IMR-90 (cell line): ENCODE results near the gene DPYSL3. TPM values are rescaled to one million over a fixed set of nuclear protein-coding genes. Genes with fewer than 3 reads are reported as not detected.

Source experiments
- ATAC-seq: fragments of 200-7000 bp; cut with Tn5 transposase; 2 replicates; pipeline ENCODE4 v1.9.1; 2020; ENCODE audit warnings: low read depth, mild to moderate bottlenecking, moderate library complexity
- BruUV-seq: library from RNA; stranded (reverse); fragments of 400-500 nt; replicated peaks from 2 replicates; lab custom pipeline; 2021; lab: Mats Ljungman, UMichigan
- CTCF ChIA-PET: fragments of 300-600 bp; formaldehyde crosslinking; extraction: SDS; loops from one replicate; lab custom pipeline; 2021; ENCODE audit warnings: antibody characterized with exemption; lab: Yijun Ruan, JAX
- POLR2A ChIA-PET: fragments of 300-600 bp; sonication (Branson Sonifier 250); formaldehyde crosslinking; loops from one replicate; lab custom pipeline; 2022; ENCODE audit warnings: antibody characterized with exemption; ENCODE audit not compliant: unreplicated experiment; lab: Charles Lee
- DNase-seq: peaks from one replicate; pipeline ENCODE4 v3.0.0; 2013
- H2AFZ ChIP-seq: replicated peaks from 2 replicates; pipeline ENCODE3; 2013; ENCODE audit warnings: low read length, mild to moderate bottlenecking; ENCODE audit not compliant: poor library complexity
- H2AK5ac ChIP-seq: 2 replicates; pipeline ENCODE4 v1.6.1; 2013; ENCODE audit warnings: low read depth, low read length, inconsistent platforms
- H2AK9ac ChIP-seq: replicated peaks from 2 replicates; pipeline ENCODE3; 2013; ENCODE audit warnings: mild to moderate bottlenecking, low read depth, low read length, moderate library complexity; ENCODE audit not compliant: poor library complexity
- H2BK120ac ChIP-seq: 2 replicates; pipeline ENCODE4 v1.6.1; 2013; ENCODE audit warnings: low read depth, low read length, inconsistent platforms
- H2BK15ac ChIP-seq: 3 replicates; pipeline ENCODE4 v1.6.1; 2013; ENCODE audit warnings: low read depth, low read length, inconsistent platforms
- H2BK20ac ChIP-seq: 2 replicates; pipeline ENCODE4 v1.6.1; 2013; ENCODE audit warnings: low read depth, mild to moderate bottlenecking, inconsistent platforms, low read length, moderate library complexity
- H2BK5ac ChIP-seq: 2 replicates; pipeline ENCODE4 v1.6.1; 2013; ENCODE audit warnings: mild to moderate bottlenecking, low read depth, low read length, inconsistent platforms; ENCODE audit not compliant: poor library complexity, severe bottlenecking
- H3K14ac ChIP-seq: replicated peaks from 2 replicates; pipeline ENCODE4 v1.6.1; 2013; ENCODE audit warnings: low read depth, low read length, inconsistent platforms
- H3K18ac ChIP-seq: 2 replicates; pipeline ENCODE4 v1.6.1; 2013; ENCODE audit warnings: low read depth, low read length, control low read depth
- H3K23ac ChIP-seq: 2 replicates; pipeline ENCODE4 v1.6.1; 2013; ENCODE audit warnings: low read depth, low read length, inconsistent platforms
- H3K27ac ChIP-seq: 2 replicates; pipeline ENCODE4 v1.5.1; 2013; ENCODE audit warnings: mild to moderate bottlenecking, control low read depth, low read length; ENCODE audit not compliant: insufficient read depth
- H3K27me3 ChIP-seq: 2 replicates; pipeline ENCODE4 v1.6.1; 2013; ENCODE audit warnings: low read length; ENCODE audit not compliant: control insufficient read depth, insufficient read depth
- H3K36me3 ChIP-seq: 2 replicates; pipeline ENCODE4 v1.6.1; 2013; ENCODE audit warnings: low read length, mixed read lengths; ENCODE audit not compliant: control insufficient read depth, insufficient read depth
- H3K4ac ChIP-seq: 2 replicates; pipeline ENCODE4 v1.6.1; 2013; ENCODE audit warnings: low read depth, low read length, inconsistent platforms
- H3K4me1 ChIP-seq: 2 replicates; pipeline ENCODE4 v1.6.1; 2013; ENCODE audit warnings: low read length, mixed read lengths; ENCODE audit not compliant: control insufficient read depth, insufficient read depth
- H3K4me2 ChIP-seq: 2 replicates; pipeline ENCODE4 v1.6.1; 2013; ENCODE audit warnings: low read depth, mild to moderate bottlenecking, control low read depth, low read length, moderate library complexity
- H3K4me3 ChIP-seq: 2 replicates; pipeline ENCODE4 v1.5.1; 2013; ENCODE audit warnings: low read depth, mild to moderate bottlenecking, control low read depth, low read length, moderate library complexity; ENCODE audit not compliant: insufficient read depth
- H3K56ac ChIP-seq: 2 replicates; pipeline ENCODE4 v1.6.1; 2013; ENCODE audit warnings: low read length, inconsistent platforms; ENCODE audit not compliant: insufficient read depth; ENCODE audit errors: extremely low read depth
- H3K79me1 ChIP-seq, 2 experiments: 2 replicates each; pipeline ENCODE4 v1.6.1; 2013; ENCODE audit warnings: low read length in 2 of 2, inconsistent platforms in 1 of 2, low read depth in 1 of 2
- H3K9ac ChIP-seq: 2 replicates; pipeline ENCODE4 v1.6.1; 2013; ENCODE audit warnings: low read depth, low read length, control low read depth
- H3K9me1 ChIP-seq: 2 replicates; pipeline ENCODE4 v1.6.1; 2013; ENCODE audit warnings: low read length, inconsistent platforms; ENCODE audit not compliant: insufficient read depth
- H3K9me3 ChIP-seq: 2 replicates; pipeline ENCODE4 v1.6.1; 2013; ENCODE audit warnings: low read length; ENCODE audit not compliant: control insufficient read depth, insufficient read depth
- H4K20me1 ChIP-seq: 2 replicates; pipeline ENCODE4 v1.6.1; 2013; ENCODE audit warnings: low read length, inconsistent platforms; ENCODE audit not compliant: insufficient read depth
- H4K5ac ChIP-seq: 2 replicates; pipeline ENCODE4 v1.6.1; 2013; ENCODE audit warnings: mild to moderate bottlenecking, low read depth, low read length, control low read depth
- H4K8ac ChIP-seq, 2 experiments: 2 replicates each; pipeline ENCODE4 v1.6.1; 2013; ENCODE audit warnings: low read depth in 2 of 2, low read length in 2 of 2, control low read depth in 1 of 2, inconsistent platforms in 1 of 2
- H4K91ac ChIP-seq: 2 replicates; pipeline ENCODE4 v1.6.1; 2013; ENCODE audit warnings: low read depth, low read length, inconsistent platforms; ENCODE audit not compliant: insufficient read depth
- BHLHE40 ChIP-seq: fragments of 150-350 bp; IDR thresholded peaks from 2 replicates; pipeline ENCODE4 v1.6.1; 2016; ENCODE audit warnings: mild to moderate bottlenecking, low read depth, low read length
- CEBPB ChIP-seq: IDR thresholded peaks from 2 replicates; pipeline ENCODE4 v1.6.1; 2012; ENCODE audit warnings: low read depth, low read length, improper control_type of control experiment
- CHD1 ChIP-seq: IDR thresholded peaks from 2 replicates; pipeline ENCODE4 v1.6.1; 2012; ENCODE audit warnings: low read depth, low read length, improper control_type of control experiment
- CTCF ChIP-seq: conservative IDR thresholded peaks from 2 replicates; pipeline ENCODE4 v1.5.1; 2012; ENCODE audit warnings: mild to moderate bottlenecking, low read depth, low read length, improper control_type of control experiment
- ELK1 ChIP-seq: fragments of 150-350 bp; IDR thresholded peaks from 2 replicates; pipeline ENCODE4 v1.6.1; 2016; ENCODE audit warnings: low read depth, mild to moderate bottlenecking, low read length, moderate library complexity, borderline replicate concordance
- FOS ChIP-seq: fragments of 150-350 bp; IDR thresholded peaks from 2 replicates; pipeline ENCODE4 v1.6.1; 2016; ENCODE audit warnings: low read depth, low read length
- MAFK ChIP-seq: IDR thresholded peaks from 2 replicates; pipeline ENCODE4 v1.6.1; 2012; ENCODE audit warnings: low read depth, low read length, improper control_type of control experiment
- MAZ ChIP-seq: IDR thresholded peaks from 2 replicates; pipeline ENCODE4 v1.6.1; 2012; ENCODE audit warnings: low read depth, mild to moderate bottlenecking, low read length, improper control_type of control experiment, moderate library complexity, borderline replicate concordance
- MXI1 ChIP-seq: IDR thresholded peaks from 2 replicates; pipeline ENCODE4 v1.6.1; 2012; ENCODE audit warnings: low read depth, mild to moderate bottlenecking, low read length, moderate library complexity, borderline replicate concordance
- NFE2L2 ChIP-seq: fragments of 150-350 bp; IDR thresholded peaks from 2 replicates; pipeline ENCODE4 v1.6.1; 2016; ENCODE audit warnings: low read depth, mild to moderate bottlenecking, low read length
- POLR2A ChIP-seq: IDR thresholded peaks from 2 replicates; pipeline ENCODE4 v1.6.1; 2012; ENCODE audit warnings: mild to moderate bottlenecking, low read depth, low read length
- RAD21 ChIP-seq: IDR thresholded peaks from 2 replicates; pipeline ENCODE4 v1.6.1; 2012; ENCODE audit warnings: low read length, improper control_type of control experiment
- RCOR1 ChIP-seq: IDR thresholded peaks from 2 replicates; pipeline ENCODE4 v1.6.1; 2012; ENCODE audit warnings: mild to moderate bottlenecking, low read length, improper control_type of control experiment; ENCODE audit not compliant: insufficient replicate concordance
- RFX5 ChIP-seq: IDR thresholded peaks from 2 replicates; pipeline ENCODE4 v1.8.0; 2012; ENCODE audit warnings: low read depth, mild to moderate bottlenecking, low read length, moderate library complexity
- SMC3 ChIP-seq: fragments of 150-350 bp; IDR thresholded peaks from 2 replicates; pipeline ENCODE4 v1.6.1; 2016; ENCODE audit warnings: low read depth, mild to moderate bottlenecking, antibody characterized with exemption, low read length, moderate library complexity
- USF2 ChIP-seq: fragments of 150-350 bp; IDR thresholded peaks from 2 replicates; pipeline ENCODE4 v1.6.1; 2017; ENCODE audit warnings: mild to moderate bottlenecking, antibody characterized with exemption, low read length, low read depth
- WGBS, 2 experiments: methylation state at CpG; one replicate each; pipeline versions ENCODE4 v1.1.5 to v1.1.7; 2013; ENCODE audit warnings: missing lambda C conversion rate in 2 of 2; ENCODE audit not compliant: insufficient read length in 1 of 2; ENCODE audit errors: extremely low coverage in 2 of 2; 5-methylcytosine and 5-hydroxymethylcytosine counted together
- dilution Hi-C: fragments of 300-500 bp; cut with HindIII; formaldehyde crosslinking; loops from one replicate; pipeline ENCODE4 v1.14.3; 2018; ENCODE audit warnings: low sequenced_read_pairs; ENCODE audit not compliant: unreplicated experiment
- in situ Hi-C: fragments of 300-500 bp; cut with MboI; formaldehyde crosslinking; loops from 3 replicates; pipeline ENCODE4 v1.14.3; 2019; ENCODE audit warnings: low sequenced_read_pairs, inconsistent platforms, mixed read lengths
- intact Hi-C: fragments of 100-400 bp; cut with micrococcal nuclease; formaldehyde crosslinking; loops from 2 replicates; pipeline ENCODE4 v1.10.0; 2022
- polyA plus RNA-seq, 3 experiments: library from polyadenylated mRNA; depleted of rRNA; stranded (reverse); fragments of >200 nt; gene quantifications; 2 replicates each; pipeline ENCODE4 v1.2.3, GENCODE V29; 2012; ENCODE audit warnings: low replicate concordance in 1 of 3
- total RNA-seq: library from RNA; depleted of rRNA; stranded (reverse); fragments of >200 nt; gene quantifications from 2 replicates; pipeline ENCODE4 v1.2.3, GENCODE V29; 2012

DPYSL3 gene
- total and polyA plus RNA-seq, 2 of the 4 experiments (the other 2 are of a cell fraction): 50.2 to 60.9 TPM

GRCh38 chr5:147436596-147436995 is 73.3 kb downstream of the DPYSL3 start:
- no peak overlapping the region for H2AFZ ChIP-seq
- H4K8ac ChIP-seq: no peak overlapping the region
- H3K9me1 ChIP-seq: peaks cover 2% of the 10 kb centered on the region; the same call in 1 of the 2 replicates
- no peak overlapping the region for H2BK20ac ChIP-seq
- no peaks in the 10 kb centered on the region for H3K27me3 ChIP-seq
- H3K4me1 ChIP-seq: peaks cover 2% of the 10 kb centered on the region
- H3K14ac ChIP-seq: no peak overlapping the region
- H2BK5ac ChIP-seq: no peak overlapping the region
- intact Hi-C loops (no loop called here), in situ Hi-C loops (no loop called here), dilution Hi-C loops (no loop called here)
- H3K18ac ChIP-seq: no peak overlapping the region
- H2BK120ac ChIP-seq: no peak overlapping the region
- H3K4me3 ChIP-seq: no peak overlapping the region
- no peak overlapping the region for H4K5ac ChIP-seq
- no peak overlapping the region for H2AK5ac ChIP-seq
- ATAC-seq (no peak), DNase-seq (no peak)
- H4K91ac ChIP-seq: no peak overlapping the region
- no peak overlapping the region for H2AK9ac ChIP-seq
- no peak overlapping the region for H3K9ac ChIP-seq
- H3K9me3 ChIP-seq: no peaks in the 10 kb centered on the region
- H3K23ac ChIP-seq: no peak overlapping the region
- ChIA-PET CTCF (no interaction called here), POLR2A (no interaction called here)
- no TSS peak for BruUV-seq
- no peak overlapping the region for H3K27ac ChIP-seq
- H3K36me3 ChIP-seq: no peaks in the 10 kb centered on the region
- peaks cover 5% of the 10 kb centered on the region; the same call in 1 of the 2 replicates for H4K20me1 ChIP-seq
- no peak overlapping the region for H2BK15ac ChIP-seq
- H3K4me2 ChIP-seq: no peak overlapping the region
- WGBS, 2 experiments: no CpG with 5 or more reads among the region's 3 CpGs
- TF ChIP-seq CTCF: no peak
- TF ChIP-seq MAFK: no peak
- TF ChIP-seq CHD1: no peak
- no peak for TF ChIP-seq FOS
- TF ChIP-seq RAD21: no peak
- no peak for TF ChIP-seq NFE2L2
- TF ChIP-seq CEBPB: no peak
- TF ChIP-seq ELK1: no peak
- TF ChIP-seq RCOR1: no peak
- TF ChIP-seq BHLHE40: no peak
- no peak for TF ChIP-seq POLR2A
- TF ChIP-seq RFX5: no peak
- no peak for TF ChIP-seq MAZ
- TF ChIP-seq USF2: no peak
- no peak for TF ChIP-seq MXI1
- TF ChIP-seq SMC3: no peak
- no peak overlapping the region for H3K56ac ChIP-seq
- H3K4ac ChIP-seq: no peak overlapping the region
- peaks cover 29 to 49% of the 10 kb centered on the region in 2 experiments for H3K79me1 ChIP-seq
